Activated naive CD4-positive, alpha-beta T cell treated with anti-CD3 and anti-CD28 coated beads, Interleukin-2, amount 50 U/mL, for 24 hours (primary cell): ENCODE data around the gene HAPLN1.

Experiments
- H3K27ac Mint-ChIP-seq: one replicate; pipeline ENCODE4 v1.8.0; 2021; ENCODE audit warnings: mild to moderate bottlenecking, mixed read lengths
- H3K27me3 Mint-ChIP-seq: one replicate; pipeline ENCODE4 v1.8.0; 2021; ENCODE audit warnings: mixed read lengths
- H3K36me3 Mint-ChIP-seq: one replicate; pipeline ENCODE4 v1.8.0; 2021; ENCODE audit warnings: mixed read lengths
- H3K4me1 Mint-ChIP-seq: one replicate; pipeline ENCODE4 v1.8.0; 2021; ENCODE audit warnings: mixed read lengths
- H3K4me3 Mint-ChIP-seq: one replicate; pipeline ENCODE4 v1.8.0; 2021; ENCODE audit warnings: mild to moderate bottlenecking, mixed read lengths
- H3K9me3 Mint-ChIP-seq: one replicate; pipeline ENCODE4 v1.8.0; 2021; ENCODE audit warnings: mixed read lengths

Gene HAPLN1

GRCh38 chr5:83724935-83725334, 4.3 kb upstream of the HAPLN1 start:
- H3K27ac Mint-ChIP-seq, result no peak overlapping the region
- peaks cover 33% of the 10 kb centered on the region for H3K27me3 Mint-ChIP-seq
- no peaks in the 10 kb centered on the region for H3K36me3 Mint-ChIP-seq
- H3K4me1 Mint-ChIP-seq, result peaks cover 8% of the 10 kb centered on the region
- H3K4me3 Mint-ChIP-seq, result no peak overlapping the region
- no peaks in the 10 kb centered on the region for H3K9me3 Mint-ChIP-seq

GRCh38 chr5:83724001-83724400, 3.3 kb upstream of the HAPLN1 start:
- Mint-ChIP-seq H3K4me3 (no peak overlapping the region), H3K36me3 (no peaks in the 10 kb centered on the region), H3K27ac (no peak overlapping the region), H3K9me3 (no peaks in the 10 kb centered on the region), H3K27me3 (peaks cover 36% of the 10 kb centered on the region), H3K4me1 (peaks cover 8% of the 10 kb centered on the region)

GRCh38 chr5:83723031-83723430, 2.4 kb upstream of the HAPLN1 start:
- H3K9me3 Mint-ChIP-seq, result no peaks in the 10 kb centered on the region
- H3K4me1 Mint-ChIP-seq, result peaks cover 8% of the 10 kb centered on the region
- H3K27me3 Mint-ChIP-seq, result peaks cover 41% of the 10 kb centered on the region
- no peaks in the 10 kb centered on the region for H3K36me3 Mint-ChIP-seq
- no peak overlapping the region for H3K27ac Mint-ChIP-seq
- H3K4me3 Mint-ChIP-seq, result no peak overlapping the region

GRCh38 chr5:83721953-83722901, 1.6 kb upstream of the HAPLN1 start:
- Mint-ChIP-seq H3K9me3 (no peaks in the 10 kb centered on the region), H3K36me3 (no peaks in the 10 kb centered on the region), H3K4me1 (peaks cover 8% of the 10 kb centered on the region), H3K27me3 (peaks cover 42% of the 10 kb centered on the region), H3K4me3 (peak overlapping the region; percentile 73), H3K27ac (no peak overlapping the region)

- H3K9me3 Mint-ChIP-seq, result no peaks in the 10 kb centered on the region
- H3K27me3 Mint-ChIP-seq, result peaks cover 41% of the 10 kb centered on the region
- H3K4me1 Mint-ChIP-seq, result peaks cover 8% of the 10 kb centered on the region
- H3K36me3 Mint-ChIP-seq, result no peaks in the 10 kb centered on the region
- no peak overlapping the region for H3K4me3 Mint-ChIP-seq
- no peak overlapping the region for H3K27ac Mint-ChIP-seq
Observed at GRCh38 chr5:83718936-83719495, 1.6 kb downstream of the HAPLN1 start.

GRCh38 chr5:83718195-83718825, 2.3 kb downstream of the HAPLN1 start:
- Mint-ChIP-seq H3K36me3 (no peaks in the 10 kb centered on the region), H3K27me3 (peaks cover 38% of the 10 kb centered on the region), H3K27ac (no peak overlapping the region), H3K9me3 (no peaks in the 10 kb centered on the region), H3K4me1 (peaks cover 8% of the 10 kb centered on the region), H3K4me3 (no peak overlapping the region)

- no peak overlapping the region for H3K4me3 Mint-ChIP-seq
- no peaks in the 10 kb centered on the region for H3K9me3 Mint-ChIP-seq
- peaks cover 21% of the 10 kb centered on the region for H3K27me3 Mint-ChIP-seq
- H3K27ac Mint-ChIP-seq, result no peak overlapping the region
- H3K4me1 Mint-ChIP-seq, result no peaks in the 10 kb centered on the region
- no peaks in the 10 kb centered on the region for H3K36me3 Mint-ChIP-seq
Observed at GRCh38 chr5:83715236-83716065, 5.2 kb downstream of the HAPLN1 start.

GRCh38 chr5:83714810-83715209, 5.8 kb downstream of the HAPLN1 start:
- H3K27me3 Mint-ChIP-seq, result peaks cover 14% of the 10 kb centered on the region
- H3K27ac Mint-ChIP-seq, result no peak overlapping the region
- no peaks in the 10 kb centered on the region for H3K9me3 Mint-ChIP-seq
- no peak overlapping the region for H3K4me3 Mint-ChIP-seq
- no peaks in the 10 kb centered on the region for H3K36me3 Mint-ChIP-seq
- no peaks in the 10 kb centered on the region for H3K4me1 Mint-ChIP-seq

GRCh38 chr5:83711982-83712601, 8.6 kb downstream of the HAPLN1 start:
- Mint-ChIP-seq H3K4me1 (no peaks in the 10 kb centered on the region), H3K9me3 (no peaks in the 10 kb centered on the region), H3K4me3 (no peak overlapping the region), H3K27ac (no peak overlapping the region), H3K27me3 (peaks cover 3% of the 10 kb centered on the region), H3K36me3 (no peaks in the 10 kb centered on the region)

- H3K4me1 Mint-ChIP-seq, result no peaks in the 10 kb centered on the region
- H3K27me3 Mint-ChIP-seq, result peaks cover 3% of the 10 kb centered on the region
- no peak overlapping the region for H3K4me3 Mint-ChIP-seq
- H3K27ac Mint-ChIP-seq, result no peak overlapping the region
- no peaks in the 10 kb centered on the region for H3K9me3 Mint-ChIP-seq
- no peaks in the 10 kb centered on the region for H3K36me3 Mint-ChIP-seq
Observed at GRCh38 chr5:83709973-83710372, 10.7 kb downstream of the HAPLN1 start.

- H3K4me3 Mint-ChIP-seq, result no peak overlapping the region
- H3K27ac Mint-ChIP-seq, result no peak overlapping the region
- peaks cover 8% of the 10 kb centered on the region for H3K9me3 Mint-ChIP-seq
- H3K4me1 Mint-ChIP-seq, result no peaks in the 10 kb centered on the region
- H3K36me3 Mint-ChIP-seq, result no peaks in the 10 kb centered on the region
- H3K27me3 Mint-ChIP-seq, result peaks cover 8% of the 10 kb centered on the region
Observed at GRCh38 chr5:83708170-83708569, 12.5 kb downstream of the HAPLN1 start.

GRCh38 chr5:83703059-83703458, 17.6 kb downstream of the HAPLN1 start:
- Mint-ChIP-seq H3K27ac (no peak overlapping the region), H3K9me3 (peaks cover 8% of the 10 kb centered on the region), H3K4me3 (no peak overlapping the region), H3K27me3 (peaks cover 13% of the 10 kb centered on the region), H3K4me1 (no peaks in the 10 kb centered on the region), H3K36me3 (no peaks in the 10 kb centered on the region)

- peaks cover 8% of the 10 kb centered on the region for H3K9me3 Mint-ChIP-seq
- no peak overlapping the region for H3K27ac Mint-ChIP-seq
- H3K27me3 Mint-ChIP-seq, result peaks cover 11% of the 10 kb centered on the region
- H3K4me1 Mint-ChIP-seq, result no peaks in the 10 kb centered on the region
- H3K36me3 Mint-ChIP-seq, result no peaks in the 10 kb centered on the region
- no peak overlapping the region for H3K4me3 Mint-ChIP-seq
Observed at GRCh38 chr5:83701886-83702285, 18.8 kb downstream of the HAPLN1 start.

- Mint-ChIP-seq H3K36me3 (no peaks in the 10 kb centered on the region), H3K27ac (no peak overlapping the region), H3K27me3 (peaks cover 10% of the 10 kb centered on the region), H3K4me3 (no peak overlapping the region), H3K9me3 (peaks cover 5% of the 10 kb centered on the region), H3K4me1 (no peaks in the 10 kb centered on the region)
Observed at GRCh38 chr5:83689881-83690280, 30.8 kb downstream of the HAPLN1 start.

GRCh38 chr5:83688281-83688680, 32.4 kb downstream of the HAPLN1 start:
- Mint-ChIP-seq H3K36me3 (no peaks in the 10 kb centered on the region), H3K27ac (no peak overlapping the region), H3K27me3 (peaks cover 10% of the 10 kb centered on the region), H3K4me3 (no peak overlapping the region), H3K9me3 (peaks cover 5% of the 10 kb centered on the region), H3K4me1 (no peaks in the 10 kb centered on the region)
